ENCODE results near the gene CACNA1C.
A peak's percentile ranks its signal among the peaks of the same experiment; 100 is the strongest.

Gene CACNA1C

GRCh38 chr12:2413999-2414792 is 361.4 kb downstream of the CACNA1C start:
- Histone ChIP-seq H3K4me1 (ENCODE audit: control insufficient read depth in 5 of 5, insufficient read depth in 5 of 5, low read length in 5 of 5) (peaks cover 0 to 3% (median 0%) of the 10 kb centered on the region in 5 donors), H3K9ac (ENCODE audit: low read length in 5 of 5) (no peak overlapping the region), H3K27ac (ENCODE audit: low read depth, low read length) (no peak overlapping the region), H3K9me3 (ENCODE audit: control insufficient read depth in 5 of 5, low read length in 5 of 5) (no peaks in the 10 kb centered on the region), H3K27me3 (ENCODE audit: control insufficient read depth in 5 of 5, insufficient read depth in 4 of 5, low read length in 5 of 5) (no peaks in the 10 kb centered on the region), H3K36me3 (ENCODE audit: control insufficient read depth in 5 of 5, insufficient read depth in 5 of 5, low read length in 5 of 5) (no peaks in the 10 kb centered on the region), H3K4me3 (ENCODE audit: low read depth in 1 of 5, low read length in 5 of 5) (no peak overlapping the region)

GRCh38 chr12:2414810-2415567 is 362.2 kb downstream of the CACNA1C start:
- no peak overlapping the region for H3K4me3 ChIP-seq (ENCODE audit: low read depth in 1 of 5, low read length in 5 of 5)
- peak overlapping the region in 1 of 5 donors; percentile 4 for H3K9ac ChIP-seq (ENCODE audit: low read length in 5 of 5)
- H3K9me3 ChIP-seq (ENCODE audit: control insufficient read depth in 5 of 5, low read length in 5 of 5), result no peaks in the 10 kb centered on the region
- peaks cover 0 to 3% (median 0%) of the 10 kb centered on the region in 5 donors for H3K4me1 ChIP-seq (ENCODE audit: control insufficient read depth in 5 of 5, insufficient read depth in 5 of 5, low read length in 5 of 5)
- H3K27me3 ChIP-seq (ENCODE audit: control insufficient read depth in 5 of 5, insufficient read depth in 4 of 5, low read length in 5 of 5), result no peaks in the 10 kb centered on the region
- H3K27ac ChIP-seq (ENCODE audit: low read depth, low read length), result no peak overlapping the region
- H3K36me3 ChIP-seq (ENCODE audit: control insufficient read depth in 5 of 5, insufficient read depth in 5 of 5, low read length in 5 of 5), result no peaks in the 10 kb centered on the region

- Histone ChIP-seq H3K36me3 (ENCODE audit: control insufficient read depth in 5 of 5, insufficient read depth in 5 of 5, low read length in 5 of 5) (no peaks in the 10 kb centered on the region), H3K4me3 (ENCODE audit: low read depth in 1 of 5, low read length in 5 of 5) (no peak overlapping the region), H3K4me1 (ENCODE audit: control insufficient read depth in 5 of 5, insufficient read depth in 5 of 5, low read length in 5 of 5) (peaks cover 0 to 3% (median 0%) of the 10 kb centered on the region in 5 donors), H3K9me3 (ENCODE audit: control insufficient read depth in 5 of 5, low read length in 5 of 5) (no peaks in the 10 kb centered on the region), H3K9ac (ENCODE audit: low read length in 5 of 5) (peak overlapping the region in 1 of 5 donors; percentile 4), H3K27me3 (ENCODE audit: control insufficient read depth in 5 of 5, insufficient read depth in 4 of 5, low read length in 5 of 5) (no peaks in the 10 kb centered on the region), H3K27ac (ENCODE audit: low read depth, low read length) (no peak overlapping the region)
Measured at GRCh38 chr12:2415568-2415944, 362.8 kb downstream of the CACNA1C start.

GRCh38 chr12:2416158-2416557 is 363.4 kb downstream of the CACNA1C start:
- H3K9ac ChIP-seq (ENCODE audit: low read length in 5 of 5), result no peak overlapping the region
- H3K36me3 ChIP-seq (ENCODE audit: control insufficient read depth in 5 of 5, insufficient read depth in 5 of 5, low read length in 5 of 5), result no peaks in the 10 kb centered on the region
- no peaks in the 10 kb centered on the region for H3K9me3 ChIP-seq (ENCODE audit: control insufficient read depth in 5 of 5, low read length in 5 of 5)
- no peak overlapping the region for H3K27ac ChIP-seq (ENCODE audit: low read depth, low read length)
- H3K4me3 ChIP-seq (ENCODE audit: low read depth in 1 of 5, low read length in 5 of 5), result no peak overlapping the region
- peaks cover 0 to 3% (median 0%) of the 10 kb centered on the region in 5 donors for H3K4me1 ChIP-seq (ENCODE audit: control insufficient read depth in 5 of 5, insufficient read depth in 5 of 5, low read length in 5 of 5)
- no peaks in the 10 kb centered on the region for H3K27me3 ChIP-seq (ENCODE audit: control insufficient read depth in 5 of 5, insufficient read depth in 4 of 5, low read length in 5 of 5)

- no peak overlapping the region for H3K9ac ChIP-seq (ENCODE audit: low read length in 5 of 5)
Measured at GRCh38 chr12:2417481-2418160, 364.8 kb downstream of the CACNA1C start.

GRCh38 chr12:2418579-2418978 is 365.8 kb downstream of the CACNA1C start:
- Histone ChIP-seq H3K4me3 (ENCODE audit: low read depth in 1 of 5, low read length in 5 of 5) (no peak overlapping the region), H3K4me1 (ENCODE audit: control insufficient read depth in 5 of 5, insufficient read depth in 5 of 5, low read length in 5 of 5) (peaks cover 0 to 3% (median 0%) of the 10 kb centered on the region in 5 donors), H3K36me3 (ENCODE audit: control insufficient read depth in 5 of 5, insufficient read depth in 5 of 5, low read length in 5 of 5) (no peaks in the 10 kb centered on the region), H3K27me3 (ENCODE audit: control insufficient read depth in 5 of 5, insufficient read depth in 4 of 5, low read length in 5 of 5) (no peaks in the 10 kb centered on the region), H3K9me3 (ENCODE audit: control insufficient read depth in 5 of 5, low read length in 5 of 5) (no peaks in the 10 kb centered on the region), H3K9ac (ENCODE audit: low read length in 5 of 5) (no peak overlapping the region), H3K27ac (ENCODE audit: low read depth, low read length) (no peak overlapping the region)

More at GRCh38 chr12:2417481-2418160, 364.8 kb downstream of the CACNA1C start:
- Histone ChIP-seq H3K4me3 (ENCODE audit: low read depth in 1 of 5, low read length in 5 of 5) (no peak overlapping the region), H3K27ac (ENCODE audit: low read depth, low read length) (no peak overlapping the region), H3K27me3 (ENCODE audit: control insufficient read depth in 5 of 5, insufficient read depth in 4 of 5, low read length in 5 of 5) (no peaks in the 10 kb centered on the region), H3K9me3 (ENCODE audit: control insufficient read depth in 5 of 5, low read length in 5 of 5) (no peaks in the 10 kb centered on the region), H3K4me1 (ENCODE audit: control insufficient read depth in 5 of 5, insufficient read depth in 5 of 5, low read length in 5 of 5) (peaks cover 0 to 3% (median 0%) of the 10 kb centered on the region in 5 donors), H3K36me3 (ENCODE audit: control insufficient read depth in 5 of 5, insufficient read depth in 5 of 5, low read length in 5 of 5) (no peaks in the 10 kb centered on the region)

- no peak overlapping the region for H3K4me3 ChIP-seq (ENCODE audit: low read depth in 1 of 5, low read length in 5 of 5)
- H3K4me1 ChIP-seq (ENCODE audit: control insufficient read depth in 5 of 5, insufficient read depth in 5 of 5, low read length in 5 of 5), result no peaks in the 10 kb centered on the region
- no peak overlapping the region for H3K9ac ChIP-seq (ENCODE audit: low read length in 5 of 5)
- H3K36me3 ChIP-seq (ENCODE audit: control insufficient read depth in 5 of 5, insufficient read depth in 5 of 5, low read length in 5 of 5), result no peaks in the 10 kb centered on the region
- no peak overlapping the region for H3K27ac ChIP-seq (ENCODE audit: low read depth, low read length)
- no peaks in the 10 kb centered on the region for H3K27me3 ChIP-seq (ENCODE audit: control insufficient read depth in 5 of 5, insufficient read depth in 4 of 5, low read length in 5 of 5)
- H3K9me3 ChIP-seq (ENCODE audit: control insufficient read depth in 5 of 5, low read length in 5 of 5), result peaks cover 0 to 7% (median 4%) of the 10 kb centered on the region in 5 donors
Measured at GRCh38 chr12:2422591-2422990, 369.8 kb downstream of the CACNA1C start.

- no peak overlapping the region for H3K9ac ChIP-seq (ENCODE audit: low read length in 5 of 5)
- H3K27ac ChIP-seq (ENCODE audit: low read depth, low read length), result no peak overlapping the region
- H3K4me1 ChIP-seq (ENCODE audit: control insufficient read depth in 5 of 5, insufficient read depth in 5 of 5, low read length in 5 of 5), result peaks cover 0 to 28% (median 18%) of the 10 kb centered on the region in 5 donors
- no peaks in the 10 kb centered on the region for H3K36me3 ChIP-seq (ENCODE audit: control insufficient read depth in 5 of 5, insufficient read depth in 5 of 5, low read length in 5 of 5)
- no peak overlapping the region for H3K4me3 ChIP-seq (ENCODE audit: low read depth in 1 of 5, low read length in 5 of 5)
- H3K27me3 ChIP-seq (ENCODE audit: control insufficient read depth in 5 of 5, insufficient read depth in 4 of 5, low read length in 5 of 5), result no peaks in the 10 kb centered on the region
- H3K9me3 ChIP-seq (ENCODE audit: control insufficient read depth in 5 of 5, low read length in 5 of 5), result peaks cover 0 to 7% (median 4%) of the 10 kb centered on the region in 5 donors
Measured at GRCh38 chr12:2429032-2429431, 376.2 kb downstream of the CACNA1C start.

GRCh38 chr12:2431810-2432209 is 379.0 kb downstream of the CACNA1C start:
- H3K4me3 ChIP-seq (ENCODE audit: low read depth in 1 of 5, low read length in 5 of 5), result no peak overlapping the region
- H3K9me3 ChIP-seq (ENCODE audit: control insufficient read depth in 5 of 5, low read length in 5 of 5), result no peaks in the 10 kb centered on the region
- no peak overlapping the region for H3K27ac ChIP-seq (ENCODE audit: low read depth, low read length)
- H3K4me1 ChIP-seq (ENCODE audit: control insufficient read depth in 5 of 5, insufficient read depth in 5 of 5, low read length in 5 of 5), result peaks cover 0 to 33% (median 22%) of the 10 kb centered on the region in 5 donors
- no peaks in the 10 kb centered on the region for H3K27me3 ChIP-seq (ENCODE audit: control insufficient read depth in 5 of 5, insufficient read depth in 4 of 5, low read length in 5 of 5)
- no peaks in the 10 kb centered on the region for H3K36me3 ChIP-seq (ENCODE audit: control insufficient read depth in 5 of 5, insufficient read depth in 5 of 5, low read length in 5 of 5)
- no peak overlapping the region for H3K9ac ChIP-seq (ENCODE audit: low read length in 5 of 5)
